ENCODE data around the gene AZIN2.

The AZIN2 gene

GRCh38 chr1:33041026-33041425 lies 39.9 kb upstream of the AZIN2 start:
- Histone ChIP-seq H2AFZ (ENCODE audit: low read length) (no peak overlapping the region), H3K4me2 (ENCODE audit: low read depth, low read length, poor library complexity, severe bottlenecking) (no peak overlapping the region), H3K9ac (ENCODE audit: low read depth, low read length, poor library complexity, severe bottlenecking) (no peak overlapping the region), H3F3A (ENCODE audit: low read depth) (no peaks in the 10 kb centered on the region), H3K4me3 (ENCODE audit: low read length, poor library complexity, severe bottlenecking) (no peak overlapping the region), H3K9me2 (replicated peaks; ENCODE audit: low read depth, low read length) (no peaks in the 10 kb centered on the region), H4K20me1 (ENCODE audit: insufficient read depth, low read length, poor library complexity, severe bottlenecking) (peaks cover 5% of the 10 kb centered on the region), H3K4me1 (ENCODE audit: insufficient read depth, low read length, poor library complexity, severe bottlenecking) (peaks cover 22% of the 10 kb centered on the region), H3K9me3 (ENCODE audit: insufficient read depth, low read depth, low read length) (no peaks in the 10 kb centered on the region), H3K36me3 (ENCODE audit: insufficient read depth, low read length) (no peaks in the 10 kb centered on the region), H3K79me2 (ENCODE audit: insufficient read depth, low read length) (peaks cover 7% of the 10 kb centered on the region), H3K27me3 (ENCODE audit: insufficient read depth, low read length, poor library complexity, severe bottlenecking) (no peaks in the 10 kb centered on the region)
- TF ChIP-seq EZH2phosphoT487 (IDR thresholded peaks at IDR 0.05; ENCODE audit: borderline replicate concordance) (no peak), CTCF (conservative IDR thresholded peaks at IDR 0.05; ENCODE audit: low read length) (no peak)

DNA sequence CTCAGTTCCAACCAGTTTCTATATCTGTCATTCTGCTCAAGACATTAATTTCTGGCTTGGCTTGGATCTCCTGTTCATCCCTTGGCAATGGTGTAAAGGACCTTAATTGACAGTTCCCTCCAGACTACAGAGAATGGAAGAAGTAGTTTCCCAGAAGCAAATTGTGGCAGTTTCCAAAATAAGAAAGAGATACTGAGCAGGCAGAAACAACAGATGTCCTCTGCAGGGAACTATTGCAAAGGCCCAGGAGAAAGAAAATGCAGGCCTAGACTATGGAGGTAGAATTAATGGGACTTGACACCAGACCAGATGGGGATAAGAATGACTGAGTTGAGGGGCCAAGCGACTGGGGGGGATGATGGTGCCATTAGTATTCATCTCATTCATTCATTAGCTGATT lies 38.1 kb upstream of the AZIN2 start:
- no peaks in the 10 kb centered on the region for H3K27me3 ChIP-seq (ENCODE audit: insufficient read depth, low read length, poor library complexity, severe bottlenecking)
- H3K4me3 ChIP-seq (ENCODE audit: low read length, poor library complexity, severe bottlenecking) = no peak overlapping the region
- H3K9ac ChIP-seq (ENCODE audit: low read depth, low read length, poor library complexity, severe bottlenecking) = no peak overlapping the region
- no peaks in the 10 kb centered on the region for H3K9me3 ChIP-seq (ENCODE audit: insufficient read depth, low read depth, low read length)
- no peaks in the 10 kb centered on the region for H3F3A ChIP-seq (ENCODE audit: low read depth)
- no peaks in the 10 kb centered on the region for H3K79me2 ChIP-seq (ENCODE audit: insufficient read depth, low read length)
- H3K9me2 ChIP-seq (replicated peaks; ENCODE audit: low read depth, low read length) = no peaks in the 10 kb centered on the region
- no peak overlapping the region for H2AFZ ChIP-seq (ENCODE audit: low read length)
- TF ChIP-seq EZH2phosphoT487 (IDR thresholded peaks at IDR 0.05; ENCODE audit: borderline replicate concordance) = no peak
- TF ChIP-seq CTCF (conservative IDR thresholded peaks at IDR 0.05; ENCODE audit: low read length) = no peak
- H4K20me1 ChIP-seq (ENCODE audit: insufficient read depth, low read length, poor library complexity, severe bottlenecking) = no peaks in the 10 kb centered on the region
- no peaks in the 10 kb centered on the region for H3K36me3 ChIP-seq (ENCODE audit: insufficient read depth, low read length)
- H3K4me1 ChIP-seq (ENCODE audit: insufficient read depth, low read length, poor library complexity, severe bottlenecking) = peaks cover 18% of the 10 kb centered on the region
- H3K4me2 ChIP-seq (ENCODE audit: low read depth, low read length, poor library complexity, severe bottlenecking) = no peak overlapping the region

DNA sequence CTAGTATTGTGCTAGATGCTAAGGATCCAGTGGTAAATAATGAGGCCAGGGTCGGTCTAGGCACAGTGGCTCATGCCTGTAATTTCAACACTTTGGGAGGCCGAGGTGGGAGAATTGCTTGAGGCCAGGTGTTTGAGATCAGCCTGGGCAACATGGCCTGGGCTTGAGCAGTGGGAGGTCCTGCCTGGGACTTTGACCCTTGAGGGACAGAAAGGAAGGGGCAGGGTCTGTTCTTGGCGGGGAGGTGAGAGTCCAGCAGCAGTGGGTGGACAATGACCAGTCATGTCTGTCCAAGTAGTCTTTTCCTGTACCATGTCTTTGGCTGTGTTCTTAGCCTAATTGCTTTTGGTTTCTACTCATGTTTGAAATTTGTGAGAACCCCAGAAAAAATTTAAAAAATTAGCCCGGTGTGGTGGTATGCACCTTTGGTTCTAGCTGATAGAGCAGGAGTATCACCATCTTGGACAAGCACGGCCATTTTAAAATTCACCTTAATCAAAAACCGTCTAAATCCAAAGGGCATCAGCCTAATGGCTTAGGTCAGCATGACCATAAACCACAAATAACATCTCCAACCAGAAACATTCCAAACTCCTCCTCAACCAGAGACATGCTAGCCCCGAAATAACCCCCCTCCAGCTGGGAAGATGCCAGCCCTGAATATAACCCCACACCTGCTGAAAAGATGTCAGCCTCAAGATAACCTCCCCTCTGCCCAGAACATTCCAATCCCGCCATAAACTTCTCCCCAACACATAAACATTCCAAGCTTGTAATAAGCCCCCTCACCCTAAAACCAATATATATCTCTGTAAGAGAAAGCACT lies 37.5 kb upstream of the AZIN2 start:
- H3K27me3 ChIP-seq (ENCODE audit: insufficient read depth, low read length, poor library complexity, severe bottlenecking) = no peaks in the 10 kb centered on the region
- no peak for TF ChIP-seq CTCF (conservative IDR thresholded peaks at IDR 0.05; ENCODE audit: low read length)
- TF ChIP-seq EZH2phosphoT487 (IDR thresholded peaks at IDR 0.05; ENCODE audit: borderline replicate concordance) = no peak
- no peaks in the 10 kb centered on the region for H4K20me1 ChIP-seq (ENCODE audit: insufficient read depth, low read length, poor library complexity, severe bottlenecking)
- H3K4me1 ChIP-seq (ENCODE audit: insufficient read depth, low read length, poor library complexity, severe bottlenecking) = peaks cover 18% of the 10 kb centered on the region
- H3F3A ChIP-seq (ENCODE audit: low read depth) = no peaks in the 10 kb centered on the region
- H3K9me2 ChIP-seq (replicated peaks; ENCODE audit: low read depth, low read length) = no peaks in the 10 kb centered on the region
- no peaks in the 10 kb centered on the region for H3K36me3 ChIP-seq (ENCODE audit: insufficient read depth, low read length)
- no peaks in the 10 kb centered on the region for H3K79me2 ChIP-seq (ENCODE audit: insufficient read depth, low read length)
- no peaks in the 10 kb centered on the region for H3K9me3 ChIP-seq (ENCODE audit: insufficient read depth, low read depth, low read length)
- no peak overlapping the region for H2AFZ ChIP-seq (ENCODE audit: low read length)
- no peak overlapping the region for H3K9ac ChIP-seq (ENCODE audit: low read depth, low read length, poor library complexity, severe bottlenecking)
- H3K4me2 ChIP-seq (ENCODE audit: low read depth, low read length, poor library complexity, severe bottlenecking) = no peak overlapping the region
- H3K4me3 ChIP-seq (ENCODE audit: low read length, poor library complexity, severe bottlenecking) = no peak overlapping the region
